Limb (tissue), 2 donors: Measurements from ENCODE around the gene CALCR.

Experiments used
- DNase-seq, 2 donors: peaks; one replicate each; pipeline ENCODE4 v3.0.0-alpha.2; 2016; ENCODE audit errors: extremely low spot score in 2 of 2

Gene CALCR

DNA sequence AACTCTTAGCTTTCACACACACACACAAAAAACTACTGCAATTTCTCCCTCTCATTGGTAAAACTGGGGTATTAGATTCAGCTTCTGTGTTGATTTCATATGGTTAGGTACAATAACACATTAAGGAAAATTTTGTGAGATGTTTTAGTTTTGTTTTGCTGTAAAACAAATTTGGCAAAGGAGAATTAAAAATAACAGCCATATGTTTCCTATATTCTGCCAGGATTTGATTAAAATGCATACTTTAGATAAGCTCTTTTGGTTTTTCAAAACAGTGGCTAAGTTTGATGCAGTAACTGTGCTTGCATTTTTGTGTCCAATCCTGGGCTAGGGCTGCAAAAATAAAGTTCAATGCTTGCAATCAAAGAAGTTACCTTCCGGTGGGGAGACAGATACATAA lies 126.3 kb downstream of the CALCR start:
- no peak for DNase-seq

DNA sequence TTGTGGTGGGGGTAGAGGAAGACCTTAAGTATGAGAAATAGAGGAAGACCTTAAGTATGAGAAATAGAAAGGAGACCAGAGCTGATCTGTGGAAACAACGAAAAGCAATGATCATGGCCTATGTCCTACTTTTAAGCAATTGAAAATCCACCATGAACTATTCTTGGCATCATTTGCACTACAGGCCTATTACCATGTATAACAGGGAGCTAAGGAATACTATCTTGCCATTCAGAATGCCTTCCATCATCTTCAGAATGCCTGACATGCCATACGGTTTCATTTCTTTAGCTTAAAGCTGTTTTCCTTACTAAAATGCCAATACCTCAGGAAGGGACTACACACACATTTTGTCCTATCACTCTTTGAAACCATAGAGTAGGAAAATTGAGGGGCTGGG lies 127.0 kb downstream of the CALCR start:
- DNase-seq: no peak

- no peak for DNase-seq
Observed at GRCh38 chr7:93442478-93443224, 131.9 kb downstream of the CALCR start.

DNA sequence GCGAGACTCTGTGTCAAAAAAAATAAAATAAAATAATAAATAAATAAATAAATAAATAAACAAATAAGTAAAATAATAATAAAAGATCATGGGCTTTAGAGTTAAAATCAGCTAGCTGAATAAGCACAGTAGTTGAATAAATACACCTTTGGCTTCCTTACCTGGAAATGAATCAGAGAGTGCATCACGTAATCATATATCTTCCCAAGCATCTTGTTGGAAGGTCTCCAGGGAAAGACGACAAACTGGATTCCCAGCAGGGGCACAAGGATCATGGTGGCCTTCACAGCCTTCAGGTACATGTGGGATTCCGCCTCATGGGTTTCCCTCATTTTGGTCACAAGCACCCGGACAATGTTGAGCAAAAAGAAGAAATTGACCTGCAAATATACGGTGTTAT lies 138.7 kb downstream of the CALCR start:
- DNase-seq: no peak

DNA sequence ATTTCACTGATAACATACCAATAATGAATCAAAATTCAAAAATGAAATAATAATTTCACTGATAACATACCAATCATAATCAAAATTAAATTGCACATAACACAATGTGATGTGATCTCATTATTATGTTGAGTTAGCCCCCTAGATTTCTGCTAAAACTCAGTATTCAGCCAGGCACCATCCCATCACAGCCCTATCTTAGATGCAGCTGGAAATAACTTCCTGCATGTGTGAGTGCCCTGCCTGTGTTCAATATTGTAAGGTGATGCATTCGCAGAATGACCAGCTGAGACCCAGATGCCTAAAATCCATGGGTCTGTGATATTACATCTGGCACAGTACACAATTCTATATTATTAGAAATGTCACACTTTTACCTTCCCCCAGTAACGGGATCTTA lies 142.4 kb downstream of the CALCR start:
- no peak for DNase-seq

DNA sequence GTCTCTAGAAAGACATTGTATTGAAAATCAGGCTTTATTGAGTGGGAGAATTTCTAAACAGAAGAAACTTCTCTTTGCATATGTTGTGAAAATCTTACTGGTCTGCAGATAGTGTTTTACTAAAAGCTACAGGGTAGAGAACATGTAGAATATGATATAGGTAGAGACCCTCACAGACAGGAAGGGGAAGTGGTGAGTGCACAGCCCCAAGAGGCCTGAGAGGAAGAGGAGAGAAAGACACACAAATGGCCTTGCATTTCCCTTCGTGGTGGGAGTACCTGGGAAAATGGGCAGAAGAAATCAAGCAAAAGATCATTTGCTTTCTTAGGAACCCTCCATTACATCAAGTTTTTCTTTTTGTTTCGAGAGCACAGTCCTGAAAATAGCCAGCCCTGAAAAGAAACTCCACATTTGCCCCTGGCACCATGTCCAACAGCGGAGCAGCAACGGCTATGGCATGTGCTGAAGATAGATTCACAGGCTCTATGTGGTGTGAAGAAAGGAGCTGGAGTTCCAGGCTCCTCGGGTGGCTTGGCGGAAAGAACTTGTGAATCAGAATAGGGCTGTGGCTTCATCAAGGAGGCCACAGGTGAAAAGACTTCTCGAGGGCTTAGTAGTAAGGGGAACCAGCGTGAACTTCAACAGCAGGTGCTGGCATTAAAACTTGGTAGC lies 143.5 kb downstream of the CALCR start:
- no peak for DNase-seq

- DNase-seq: no peak
Observed at GRCh38 chr7:93429563-93429962, 145.0 kb downstream of the CALCR start.

GRCh38 chr7:93427107-93427506 lies 147.4 kb downstream of the CALCR start:
- DNase-seq: no peak

DNA sequence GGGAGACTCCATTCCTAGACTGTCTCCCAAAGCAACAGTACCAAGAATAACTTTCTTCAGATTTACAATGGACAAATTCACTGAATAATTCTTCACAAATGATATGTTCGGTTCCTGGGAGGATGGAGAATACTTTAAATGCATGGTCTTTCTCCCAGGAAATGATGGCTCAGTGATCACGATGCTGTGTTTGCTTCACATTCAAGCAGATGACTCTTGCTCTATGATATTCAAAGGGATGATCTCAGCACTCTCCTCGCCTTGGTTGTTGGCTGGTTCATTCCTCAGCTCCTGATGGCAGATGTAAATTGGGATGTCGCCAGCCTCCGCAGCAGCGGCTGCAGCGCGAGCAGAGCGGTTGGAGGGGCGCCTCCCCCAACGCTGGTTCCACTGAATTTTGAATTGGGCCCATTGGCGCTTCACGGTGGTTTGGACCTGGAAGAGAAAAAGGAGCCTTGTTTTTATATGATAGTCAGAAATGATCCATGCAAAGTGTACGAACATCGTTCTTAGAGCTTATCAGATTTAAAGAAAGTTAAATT lies 148.3 kb downstream of the CALCR start:
- no peak for DNase-seq

DNA sequence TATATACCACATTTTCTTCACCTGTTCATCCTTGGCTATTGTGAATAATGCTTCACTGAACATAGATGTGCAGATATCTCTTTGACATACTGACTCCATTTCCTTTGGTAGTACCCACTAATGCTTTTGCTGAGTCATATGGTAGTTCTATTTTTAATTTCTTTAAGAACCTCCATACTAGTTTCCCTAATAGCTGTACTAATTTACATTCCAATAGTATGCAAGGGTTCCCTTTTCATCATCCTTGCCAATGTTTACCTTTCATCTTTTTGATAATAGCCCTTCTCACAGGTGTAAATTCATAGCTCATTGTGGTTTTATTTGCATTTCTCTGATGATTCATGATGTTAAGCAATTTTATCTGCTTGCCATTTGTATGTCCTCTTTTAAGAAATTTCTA lies 159.9 kb downstream of the CALCR start:
- DNase-seq: no peak

DNA sequence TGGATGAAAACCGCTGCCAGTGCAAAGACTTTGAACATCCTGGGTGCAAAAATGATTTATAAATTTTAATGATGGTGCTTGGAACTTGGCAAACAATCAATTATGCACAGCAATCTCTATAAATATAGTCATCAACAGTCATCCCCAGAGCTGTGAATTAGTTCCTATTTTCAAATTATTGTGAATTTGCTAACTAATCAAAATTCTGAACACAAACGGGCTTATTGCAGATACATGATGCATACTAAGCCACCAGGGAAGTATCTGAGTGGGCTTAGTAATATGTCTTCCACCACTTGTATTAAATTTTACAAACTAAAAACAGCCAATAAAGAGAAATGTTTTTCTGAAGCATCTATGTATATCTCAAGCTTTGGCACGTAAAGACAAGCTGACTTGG lies 165.2 kb downstream of the CALCR start:
- no peak for DNase-seq

- no peak for DNase-seq
Observed at GRCh38 chr7:93407239-93407638, 167.3 kb downstream of the CALCR start.

GRCh38 chr7:93402944-93403343 lies 171.6 kb downstream of the CALCR start:
- DNase-seq: no peak

GRCh38 chr7:93399642-93400041 lies 174.9 kb downstream of the CALCR start:
- no peak for DNase-seq

- no peak for DNase-seq
Observed at GRCh38 chr7:93392984-93393383, 181.5 kb downstream of the CALCR start.

- no peak for DNase-seq
Observed at GRCh38 chr7:93390660-93391059, 183.9 kb downstream of the CALCR start.

GRCh38 chr7:93382362-93382761 lies 192.2 kb downstream of the CALCR start:
- DNase-seq: no peak

DNA sequence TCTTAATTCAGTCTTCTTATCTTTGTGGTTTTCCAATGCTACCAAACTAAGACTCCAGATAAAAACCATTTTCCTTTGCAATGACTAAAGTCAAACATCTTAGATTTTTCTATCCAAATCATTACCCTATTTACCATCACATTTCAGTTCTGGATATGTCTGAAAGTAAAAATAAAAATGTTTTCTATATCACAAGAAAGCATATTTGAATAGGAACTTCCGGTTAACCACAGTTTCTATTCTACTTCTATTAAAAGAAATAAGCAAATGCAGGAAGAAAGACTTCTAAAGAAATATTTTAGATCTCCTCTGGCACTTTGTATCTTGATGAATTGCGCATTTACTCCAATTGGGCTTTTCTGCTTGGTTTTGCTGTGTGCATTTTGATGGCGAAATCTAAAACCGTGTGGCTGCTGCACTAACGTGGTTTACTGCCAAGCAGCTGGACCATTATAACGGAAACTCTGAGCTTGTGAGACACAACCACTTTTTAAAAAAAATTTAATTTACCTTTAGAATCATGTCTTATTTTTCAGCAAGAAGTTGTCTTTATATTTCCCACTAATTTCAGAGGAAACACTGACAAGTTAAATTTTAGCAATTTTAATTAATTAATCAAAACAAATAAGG lies 196.3 kb downstream of the CALCR start:
- DNase-seq: peak in 1 of 2 donors; percentile 24

GRCh38 chr7:93375603-93376002 lies 198.9 kb downstream of the CALCR start:
- DNase-seq: no peak
